AG09309 (cell line): Measurements from ENCODE around the gene TRIM9.
"Not testable (repeated sequence)": the region's sequence is repeated elsewhere in the genome, so short reads cannot be mapped to it uniquely, and the experiment has no call there.

Experiments
- DNase-seq: peaks from one replicate; pipeline ENCODE4 v3.0.0-alpha.2; 2010; ENCODE audit warnings: low read depth
- H3K4me3 ChIP-seq: 2 replicates; pipeline ENCODE4 v1.5.1; 2011; ENCODE audit warnings: mild to moderate bottlenecking, low read depth, low read length, moderate library complexity; ENCODE audit not compliant: control insufficient read depth
- CTCF ChIP-seq: IDR thresholded peaks from 2 replicates; pipeline ENCODE4 v1.5.1; 2011; ENCODE audit warnings: mild to moderate bottlenecking, low read depth, low read length, inconsistent platforms; ENCODE audit not compliant: insufficient read depth, control insufficient read depth; ENCODE audit errors: missing control alignments

TRIM9 gene

GRCh38 chr14:50946234-50946935, 148.5 kb downstream of the TRIM9 start:
- TF ChIP-seq CTCF = no peak
- no peak for DNase-seq
- no peak overlapping the region for H3K4me3 ChIP-seq

GRCh38 chr14:50944647-50945413, 150.1 kb downstream of the TRIM9 start:
- DNase-seq = no peak
- H3K4me3 ChIP-seq = peak overlapping the region; percentile 78
- TF ChIP-seq CTCF = no peak

- H3K4me3 ChIP-seq = peak within 1 kb of the TSS; percentile 78
- TF ChIP-seq CTCF = no peak
- DNase-seq = no peak
Observed at GRCh38 chr14:50943943-50944646, 150.8 kb downstream of the TRIM9 start, which contains the start of gene PYGL. Gene PYGL (minus strand): TSS chr14:50944483. CDS start chr14:50944403, 80 bp downstream.

GRCh38 chr14:50943261-50943942, 151.5 kb downstream of the TRIM9 start:
- DNase-seq = no peak
- peak overlapping the region; percentile 78 for H3K4me3 ChIP-seq
- no peak for TF ChIP-seq CTCF

GRCh38 chr14:50941638-50942037, 153.3 kb downstream of the TRIM9 start:
- H3K4me3 ChIP-seq, DNase-seq: not testable (repeated sequence)

GRCh38 chr14:50941151-50941550, 153.8 kb downstream of the TRIM9 start:
- no peak for TF ChIP-seq CTCF
- no peak overlapping the region for H3K4me3 ChIP-seq
- DNase-seq = peak; percentile 75
